SK-N-SH (cell line): ENCODE measurements around the gene ECSCR. TPM values are rescaled to one million over a fixed set of nuclear protein-coding genes. Genes with fewer than 3 reads are reported as not detected.

Experiments used
- CTCF ChIA-PET: fragments of 300-600, 350-600 bp; formaldehyde crosslinking; extraction: SDS; loops from one replicate; lab custom pipeline; 2021; lab: Yijun Ruan, JAX
- POLR2A ChIA-PET: fragments of 350-600 bp; sonication (Branson Sonifier 250); formaldehyde crosslinking; extraction: SDS; loops from one replicate; lab custom pipeline; 2020; ENCODE audit warnings: antibody characterized with exemption, inconsistent platforms; lab: Yijun Ruan, JAX
- DNase-seq: peaks from one replicate; pipeline ENCODE4 v3.0.0; 2012
- H2AFZ ChIP-seq: fragments of 200-600 bp; sonication (generic); 2 replicates; pipeline ENCODE4 v1.8.1; 2016; ENCODE audit warnings: antibody characterized with exemption, mild to moderate bottlenecking, low read depth
- H3F3A ChIP-seq: fragments of 200-600 bp; sonication (generic); replicated peaks from 2 replicates; pipeline ENCODE3; 2016; ENCODE audit warnings: antibody characterized with exemption, mild to moderate bottlenecking; ENCODE audit not compliant: insufficient read depth
- H3K27ac ChIP-seq, 2 experiments: fragments of 200-500 bp in 1 of 2; fragments of 200-600 bp in 1 of 2; sonication (Bioruptor generic) in 1 of 2; sonication (generic), shearing (Covaris generic) in 1 of 2; 2 replicates each; pipeline versions ENCODE4 v1.5.1 to v1.6.1; 2014 to 2016; ENCODE audit warnings: low read depth in 2 of 2, inconsistent platforms in 1 of 2, low read length in 1 of 2, mild to moderate bottlenecking in 1 of 2, mixed read lengths in 1 of 2
- H3K27me3 ChIP-seq: fragments of 200-600 bp; sonication (generic), shearing (Covaris generic); 2 replicates; pipeline ENCODE4 v1.6.1; 2016; ENCODE audit warnings: mixed run types; ENCODE audit not compliant: insufficient read depth
- H3K36me3 ChIP-seq, 2 experiments: fragments of 200-500 bp in 1 of 2; fragments of 200-600 bp in 1 of 2; sonication (Bioruptor generic) in 1 of 2; sonication (generic) in 1 of 2; replicated peaks in 1 of 2; 2 replicates each; pipeline versions ENCODE3 to v1.5.1; 2014 to 2016; ENCODE audit warnings: low read length in 1 of 2, mild to moderate bottlenecking in 1 of 2; ENCODE audit not compliant: insufficient read depth in 2 of 2, control insufficient read depth in 1 of 2
- H3K4me1 ChIP-seq, 2 experiments: fragments of 200-500 bp in 1 of 2; fragments of 200-600 bp in 1 of 2; sonication (Bioruptor generic) in 1 of 2; sonication (generic), shearing (Covaris generic) in 1 of 2; 2 replicates each; pipeline versions ENCODE4 v1.5.1 to v1.6.1; 2014 to 2016; ENCODE audit warnings: low read depth in 1 of 2, low read length in 1 of 2, mixed run types in 1 of 2; ENCODE audit not compliant: insufficient read depth in 2 of 2, control insufficient read depth in 1 of 2
- H3K4me2 ChIP-seq: fragments of 200-600 bp; sonication (generic), shearing (Covaris generic); 2 replicates; pipeline ENCODE4 v1.6.1; 2017; ENCODE audit warnings: mixed run types
- H3K4me3 ChIP-seq, 2 experiments: fragments of 200-500 bp in 1 of 2; fragments of 200-600 bp in 1 of 2; sonication (Bioruptor generic) in 1 of 2; sonication (generic), shearing (Covaris generic) in 1 of 2; 2 replicates each; pipeline versions ENCODE4 v1.5.1 to v1.8.1; 2014 to 2016; ENCODE audit warnings: low read depth in 2 of 2, inconsistent platforms in 1 of 2, low read length in 1 of 2, mild to moderate bottlenecking in 1 of 2, mixed read lengths in 1 of 2, moderate library complexity in 1 of 2
- H3K79me2 ChIP-seq: fragments of 200-600 bp; sonication (generic); 2 replicates; pipeline ENCODE4 v1.8.1; 2017; ENCODE audit warnings: mild to moderate bottlenecking; ENCODE audit not compliant: insufficient read depth
- H3K9ac ChIP-seq: fragments of 200-600 bp; sonication (generic); 2 replicates; pipeline ENCODE4 v1.6.1; 2017; ENCODE audit warnings: mixed run types
- H3K9me2 ChIP-seq: fragments of 200-600 bp; sonication (generic); 2 replicates; pipeline ENCODE4 v1.6.1; 2017; ENCODE audit warnings: mixed run types
- H3K9me3 ChIP-seq: fragments of 200-600 bp; sonication (generic); 2 replicates; pipeline ENCODE4 v1.6.1; 2017; ENCODE audit warnings: mixed run types, mild to moderate bottlenecking, moderate library complexity
- H4K20me1 ChIP-seq: fragments of 200-600 bp; sonication (generic); 2 replicates; pipeline ENCODE4 v1.6.1; 2017; ENCODE audit warnings: mild to moderate bottlenecking, mixed run types; ENCODE audit not compliant: insufficient read depth
- CHD2 ChIP-seq: fragments of 150-350 bp; IDR thresholded peaks from 2 replicates; pipeline ENCODE4 v1.6.1; 2018; ENCODE audit warnings: low read length; ENCODE audit not compliant: partially characterized antibody
- CTCF ChIP-seq: fragments of 200-600 bp; sonication (generic); IDR thresholded peaks from 2 replicates; pipeline ENCODE4 v1.6.1; 2017; ENCODE audit warnings: antibody characterized with exemption, mild to moderate bottlenecking, moderate library complexity
- ELF1 ChIP-seq: IDR thresholded peaks from 2 replicates; pipeline ENCODE4 v1.4.0; 2012
- EP300 ChIP-seq, 2 experiments: IDR thresholded peaks; 2 replicates each; pipeline versions ENCODE4 v1.4.0 to v1.6.1; 2012; ENCODE audit warnings: borderline replicate concordance in 1 of 2, low read depth in 1 of 2, low read length in 1 of 2
- EZH2phosphoT487 ChIP-seq: fragments of 200-600 bp; sonication (generic); IDR thresholded peaks from 2 replicates; pipeline ENCODE4 v1.6.1; 2017; ENCODE audit warnings: low read depth, mixed run types, mild to moderate bottlenecking, antibody characterized with exemption, moderate library complexity, borderline replicate concordance
- FOSL2 ChIP-seq: IDR thresholded peaks from 2 replicates; pipeline ENCODE4 v1.4.0; 2012; ENCODE audit warnings: low read depth, mild to moderate bottlenecking, moderate library complexity, borderline replicate concordance
- FOXJ3 ChIP-seq: sonication (generic); formaldehyde crosslinking; IDR thresholded peaks from 2 replicates; pipeline ENCODE4 v1.5.1; 2020; ENCODE audit warnings: mild to moderate bottlenecking, missing genetic modification reagents
- GABPA ChIP-seq: IDR thresholded peaks from 2 replicates; pipeline ENCODE4 v1.4.0; 2012; ENCODE audit warnings: low read depth, mild to moderate bottlenecking
- GATA2 ChIP-seq: sonication (generic); formaldehyde crosslinking; IDR thresholded peaks from 2 replicates; pipeline ENCODE4 v1.5.0; 2020; ENCODE audit warnings: mild to moderate bottlenecking, missing genetic modification reagents
- MAX ChIP-seq: IDR thresholded peaks from 2 replicates; pipeline ENCODE4 v1.4.0; 2012; ENCODE audit warnings: low read depth
- NFIC ChIP-seq: IDR thresholded peaks from 2 replicates; pipeline ENCODE4 v1.4.0; 2012; ENCODE audit warnings: borderline replicate concordance
- POLR2AphosphoS5 ChIP-seq: IDR thresholded peaks from 2 replicates; pipeline ENCODE4 v1.6.1; 2012; ENCODE audit warnings: low read depth, low read length
- RAD21 ChIP-seq: IDR thresholded peaks from 2 replicates; pipeline ENCODE4 v1.6.1; 2012; ENCODE audit warnings: mild to moderate bottlenecking, low read length
- RCOR1 ChIP-seq: fragments of 150-350 bp; IDR thresholded peaks from 2 replicates; pipeline ENCODE4 v1.6.1; 2017; ENCODE audit warnings: antibody characterized with exemption, low read length
- RXRA ChIP-seq: IDR thresholded peaks from 2 replicates; pipeline ENCODE4 v1.4.0; 2012; ENCODE audit warnings: low read depth, mild to moderate bottlenecking, borderline replicate concordance
- SIN3A ChIP-seq: IDR thresholded peaks from 2 replicates; pipeline ENCODE4 v1.6.1; 2012; ENCODE audit warnings: low read depth, mild to moderate bottlenecking, low read length, moderate library complexity, borderline replicate concordance
- TAF1 ChIP-seq: IDR thresholded peaks from 2 replicates; pipeline ENCODE4 v1.6.1; 2012; ENCODE audit warnings: low read depth, mild to moderate bottlenecking, low read length, moderate library complexity, borderline replicate concordance
- TEAD4 ChIP-seq: IDR thresholded peaks from 2 replicates; pipeline ENCODE4 v1.4.0; 2012; ENCODE audit warnings: mild to moderate bottlenecking, borderline replicate concordance; ENCODE audit not compliant: insufficient read depth
- USF2 ChIP-seq: fragments of 150-350 bp; IDR thresholded peaks from 2 replicates; pipeline ENCODE4 v1.6.1; 2017; ENCODE audit warnings: antibody characterized with exemption, low read length, low read depth, borderline replicate concordance
- YY1 ChIP-seq: IDR thresholded peaks from 2 replicates; pipeline ENCODE4 v1.4.0; 2012; ENCODE audit warnings: low read depth, mild to moderate bottlenecking
- WGBS: methylation state at CpG from one replicate; pipeline ENCODE4 v1.1.6; 2017; ENCODE audit warnings: low lambda C conversion rate; 5-methylcytosine and 5-hydroxymethylcytosine counted together
- polyA plus RNA-seq, 3 experiments: library from polyadenylated mRNA; depleted of rRNA; stranded (reverse); fragments of >200 nt; gene quantifications; 2 replicates each; pipeline ENCODE4 v1.2.3, GENCODE V29; 2012

ECSCR gene
- polyA plus RNA-seq, 1 of the 3 experiments (the other 2 are of a cell fraction), result 10.9 TPM

GRCh38 chr5:139417214-139417613 is 45.3 kb downstream of the ECSCR start (continued):
- no peak for TF ChIP-seq USF2
- TF ChIP-seq TAF1, result no peak
- TF ChIP-seq ELF1, result no peak
- no peak for TF ChIP-seq RXRA
- TF ChIP-seq GABPA, result no peak
- no peak for TF ChIP-seq TEAD4

GRCh38 chr5:139416651-139417050 is 45.9 kb downstream of the ECSCR start:
- POLR2A ChIA-PET, result no interaction called here

More at GRCh38 chr5:139416651-139417050, 45.9 kb downstream of the ECSCR start:
- Histone ChIP-seq H3K4me2 (no peak overlapping the region), H3K36me3 (peaks cover 42 to 59% of the 10 kb centered on the region in 2 experiments), H3K4me1 (peaks cover 0 to 4% of the 10 kb centered on the region in 2 experiments; a peak in 1 of 4 replicates), H3K79me2 (no peaks in the 10 kb centered on the region), H3F3A (no peaks in the 10 kb centered on the region), H3K9me2 (no peaks in the 10 kb centered on the region), H2AFZ (no peak overlapping the region), H3K9ac (no peak overlapping the region), H4K20me1 (no peaks in the 10 kb centered on the region), H3K4me3 (no peak overlapping the region), H3K27ac (no peak overlapping the region), H3K27me3 (no peaks in the 10 kb centered on the region), H3K9me3 (no peaks in the 10 kb centered on the region)
- TF ChIP-seq NFIC (no peak), EP300 (IDR thresholded peaks at IDR 0.05; ENCODE audit: borderline replicate concordance in 1 of 2, low read depth in 1 of 2, low read length in 1 of 2) (no peak), YY1 (no peak), GATA2 (CRISPR knock-in tag) (no peak), RAD21 (no peak), MAX (no peak), USF2 (no peak), CTCF (no peak), EZH2phosphoT487 (no peak), FOSL2 (no peak), POLR2AphosphoS5 (no peak), CHD2 (no peak), FOXJ3 (CRISPR knock-in tag) (no peak), RCOR1 (no peak), TEAD4 (no peak), GABPA (no peak), SIN3A (no peak)
- CTCF ChIA-PET, result interaction anchor here (1.3 to 1.6 kb wide), 3 partner anchors 8 to 97 kb away, joined by 3 to 7 read pairs (median 5); no protein-coding TSS in a partner anchor
- 94% methylated on average over 9 of the region's 9 CpGs for WGBS
- no peak for DNase-seq
